Suprapubic skin (tissue), 3 donors: Measurements from ENCODE around the gene TMEM30A.

ENCODE experiments used
- EP300 ChIP-seq: sonication (generic); formaldehyde crosslinking; IDR thresholded peaks from one replicate; pipeline ENCODE4 v1.6.1; 2017; ENCODE audit warnings: antibody characterized with exemption
- POLR2A ChIP-seq, 2 donors: fragments of 450-650 bp; IDR thresholded peaks; one replicate each; pipeline ENCODE4 v1.6.1; 2017; ENCODE audit warnings: antibody characterized with exemption in 2 of 2, mild to moderate bottlenecking in 2 of 2, moderate library complexity in 2 of 2
- TF ChIP-seq, protein P1 (sequence below), 2 donors: fragments of 200-600 bp in 1 of 2; fragments of 450-650 bp in 1 of 2; sonication (generic) in 1 of 2; IDR thresholded peaks; one replicate each; pipeline ENCODE4 v1.5.1; 2016 to 2019; ENCODE audit warnings: antibody characterized with exemption in 2 of 2, mild to moderate bottlenecking in 1 of 2, moderate library complexity in 1 of 2

DNA sequence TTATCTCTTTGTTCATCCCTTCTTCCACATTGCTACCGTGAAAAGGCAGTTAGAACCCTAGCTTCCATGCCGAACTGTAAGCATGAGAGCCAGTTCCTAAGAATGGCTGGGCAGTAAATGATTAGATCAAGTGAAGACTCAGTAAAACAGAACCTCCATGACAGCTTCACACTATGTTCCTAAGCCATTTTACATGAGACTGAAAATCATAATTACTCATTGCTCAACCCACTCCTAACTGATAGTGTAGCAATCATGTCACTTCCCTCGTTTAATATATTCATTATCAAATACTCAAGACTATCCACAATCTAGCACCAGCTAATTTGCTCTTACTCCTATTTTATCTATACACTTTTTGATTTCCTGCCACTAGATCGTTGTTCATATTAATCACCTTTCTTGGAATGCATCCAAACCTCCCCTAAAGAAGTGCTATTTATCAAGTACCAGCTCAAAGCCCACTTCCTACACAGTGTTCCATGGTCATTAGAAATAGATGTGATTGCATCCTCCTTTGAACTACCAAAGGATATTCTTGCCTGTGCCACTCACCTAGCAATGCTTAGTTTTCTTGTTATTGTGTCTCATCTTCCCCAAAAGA is 6.0 kb downstream of the TMEM30A start:
- TF ChIP-seq, protein P1, sequence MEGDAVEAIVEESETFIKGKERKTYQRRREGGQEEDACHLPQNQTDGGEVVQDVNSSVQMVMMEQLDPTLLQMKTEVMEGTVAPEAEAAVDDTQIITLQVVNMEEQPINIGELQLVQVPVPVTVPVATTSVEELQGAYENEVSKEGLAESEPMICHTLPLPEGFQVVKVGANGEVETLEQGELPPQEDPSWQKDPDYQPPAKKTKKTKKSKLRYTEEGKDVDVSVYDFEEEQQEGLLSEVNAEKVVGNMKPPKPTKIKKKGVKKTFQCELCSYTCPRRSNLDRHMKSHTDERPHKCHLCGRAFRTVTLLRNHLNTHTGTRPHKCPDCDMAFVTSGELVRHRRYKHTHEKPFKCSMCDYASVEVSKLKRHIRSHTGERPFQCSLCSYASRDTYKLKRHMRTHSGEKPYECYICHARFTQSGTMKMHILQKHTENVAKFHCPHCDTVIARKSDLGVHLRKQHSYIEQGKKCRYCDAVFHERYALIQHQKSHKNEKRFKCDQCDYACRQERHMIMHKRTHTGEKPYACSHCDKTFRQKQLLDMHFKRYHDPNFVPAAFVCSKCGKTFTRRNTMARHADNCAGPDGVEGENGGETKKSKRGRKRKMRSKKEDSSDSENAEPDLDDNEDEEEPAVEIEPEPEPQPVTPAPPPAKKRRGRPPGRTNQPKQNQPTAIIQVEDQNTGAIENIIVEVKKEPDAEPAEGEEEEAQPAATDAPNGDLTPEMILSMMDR (IDR thresholded peaks at IDR 0.05), result no peak
- TF ChIP-seq EP300 (no peak), POLR2A (IDR thresholded peaks at IDR 0.05) (no peak)
